GM12878 (cell line): ENCODE results near the gene C9orf50. TPM values are rescaled to one million over a fixed set of nuclear protein-coding genes. Genes with fewer than 3 reads are reported as not detected.

ENCODE experiments used
- ATAC-seq: fragments of 200-7000 bp; cut with Tn5 transposase; 3 replicates; pipeline ENCODE4 v1.9.1; 2020; ENCODE audit warnings: mild to moderate bottlenecking, moderate library complexity
- BruUV-seq: library from RNA; stranded (reverse); fragments of 400-500 nt; replicated peaks from 2 replicates; lab custom pipeline; 2021; lab: Mats Ljungman, UMichigan
- CTCF ChIA-PET: fragments of 300-600 bp; sonication (Branson Sonifier 250); formaldehyde crosslinking; extraction: SDS; loops from one replicate; lab custom pipeline; 2021; ENCODE audit warnings: inconsistent platforms; lab: Yijun Ruan, JAX
- POLR2A ChIA-PET: fragments of 350-600 bp; formaldehyde crosslinking; extraction: SDS; loops from one replicate; lab custom pipeline; 2021; ENCODE audit warnings: inconsistent platforms; lab: Charles Lee
- RAD21 ChIA-PET: fragments of 300-600 bp; sonication (Branson Sonifier 250); formaldehyde crosslinking; loops from one replicate; lab custom pipeline; 2023; ENCODE audit warnings: antibody characterized with exemption; ENCODE audit not compliant: unreplicated experiment; lab: Charles Lee
- SMC1A ChIA-PET: fragments of 300-600 bp; sonication (Branson Sonifier 250); formaldehyde crosslinking; loops from one replicate; lab custom pipeline; 2023; ENCODE audit not compliant: unreplicated experiment, uncharacterized antibody; lab: Charles Lee
- DNase-seq: peaks from one replicate; pipeline ENCODE4 v3.0.0-alpha.2; 2011; ENCODE audit warnings: low read depth, low spot score
- FAIRE-seq: peaks from 3 replicates; lab custom pipeline; 2011; peaks lifted over from hg19 to GRCh38; lab: Jason Lieb, UNC
- H2AFZ ChIP-seq: 2 replicates; pipeline ENCODE4 v1.6.0; 2011; ENCODE audit warnings: low read depth, low read length, control low read depth; ENCODE audit not compliant: control insufficient read depth
- H3K27ac ChIP-seq: 2 replicates; pipeline ENCODE4 v1.5.1; 2011; ENCODE audit warnings: control low read depth; ENCODE audit not compliant: control insufficient read depth, insufficient read depth
- H3K27me3 ChIP-seq, 2 experiments: replicated peaks in 1 of 2; 2 replicates each; pipeline versions ENCODE4 v1.6.0 to v1.6.1; 2011; ENCODE audit warnings: low read length in 1 of 2; ENCODE audit not compliant: control insufficient read depth in 2 of 2, insufficient read depth in 2 of 2
- H3K36me3 ChIP-seq, 2 experiments: 2 replicates each; pipeline ENCODE4 v1.5.1; 2011; ENCODE audit warnings: low read length in 1 of 2; ENCODE audit not compliant: control insufficient read depth in 2 of 2, insufficient read depth in 2 of 2
- H3K4me1 ChIP-seq: 2 replicates; pipeline ENCODE4 v1.6.1; 2011; ENCODE audit warnings: mild to moderate bottlenecking, low read length, moderate library complexity, mixed read lengths; ENCODE audit not compliant: control insufficient read depth, insufficient read depth
- H3K4me2 ChIP-seq: 2 replicates; pipeline ENCODE4 v1.6.0; 2011; ENCODE audit warnings: control low read depth; ENCODE audit not compliant: control insufficient read depth, insufficient read depth
- H3K4me3 ChIP-seq: fragments of 200-600 bp; sonication (generic); 2 replicates; pipeline ENCODE4 v1.5.1; 2016
- H3K79me2 ChIP-seq: 2 replicates; pipeline ENCODE4 v1.6.0; 2011; ENCODE audit warnings: low read length; ENCODE audit not compliant: control insufficient read depth, insufficient read depth
- H3K9ac ChIP-seq: 2 replicates; pipeline ENCODE4 v1.8.0; 2011; ENCODE audit warnings: low read length, control low read depth, mixed read lengths; ENCODE audit not compliant: control insufficient read depth, insufficient read depth
- H3K9me3 ChIP-seq: replicated peaks from 3 replicates; pipeline ENCODE4 v1.5.1; 2011; ENCODE audit warnings: mild to moderate bottlenecking, low read length; ENCODE audit not compliant: control insufficient read depth, insufficient read depth
- H4K20me1 ChIP-seq: 2 replicates; pipeline ENCODE4 v1.6.0; 2011; ENCODE audit not compliant: control insufficient read depth, insufficient read depth
- CHD2 ChIP-seq: IDR thresholded peaks from 2 replicates; pipeline ENCODE4 v1.6.1; 2011; ENCODE audit warnings: low read depth, low read length, improper control_type of control experiment, borderline replicate concordance
- RCOR1 ChIP-seq: conservative IDR thresholded peaks from 2 replicates; pipeline ENCODE4 v1.6.1; 2012; ENCODE audit warnings: low read depth, low read length, improper control_type of control experiment
- WGBS: methylation state at CpG from one replicate; pipeline ENCODE4 v1.1.6; 2016; ENCODE audit warnings: low lambda C conversion rate; ENCODE audit not compliant: insufficient replicate concordance, insufficient coverage; ENCODE audit errors: missing lambda C conversion rate; 5-methylcytosine and 5-hydroxymethylcytosine counted together
- in situ Hi-C: fragments of 300-500 bp; cut with MboI; formaldehyde crosslinking; loops from 9 replicates; pipeline ENCODE4 v1.14.3; 2018; ENCODE audit warnings: mixed read lengths
- intact Hi-C: fragments of 100-400 bp; cut with micrococcal nuclease; formaldehyde crosslinking; loops from one replicate; pipeline ENCODE4 v1.14.2; 2022; ENCODE audit not compliant: unreplicated experiment
- polyA plus RNA-seq, 11 experiments: library from polyadenylated mRNA; depleted of rRNA in 4 of 11; unstranded in 6 of 11; stranded (reverse) in 5 of 11; fragments of >200 nt; fragmentation: Nextera tagmentation in 4 of 11; fragmentation: Illumina TruSeq in 1 of 11; extraction: Ambion mirVana in 4 of 11; extraction: Trizol in 1 of 11; gene quantifications; 1 replicate in 1 of 11; 2 replicates in 10 of 11; pipeline versions ENCODE4 v1.2.1 to v1.2.3, GENCODE V29; 2011 to 2016; ENCODE audit warnings: inconsistent platforms in 2 of 11, missing spikeins in 2 of 11, low read depth in 1 of 11
- total RNA-seq, 4 experiments: library from RNA; depleted of rRNA in 3 of 4; stranded (reverse); fragments of >200 nt in 3 of 4; fragmentation: Illumina TruSeq in 1 of 4; extraction: Trizol in 1 of 4; gene quantifications; 2 replicates each; pipeline versions ENCODE4 v1.2.1 to v1.2.3, GENCODE V29; 2013 to 2021
- TF ChIP-seq, protein P1 (sequence below): fragments of 450-650 bp; IDR thresholded peaks from 2 replicates; pipeline ENCODE4 v1.6.1; 2017; ENCODE audit warnings: mild to moderate bottlenecking, moderate library complexity

The C9orf50 gene
- total and polyA plus RNA-seq, 10 of the 15 experiments (the other 5 are each of a cell fraction or from before 2014, with no cell fraction given) = not detected

DNA sequence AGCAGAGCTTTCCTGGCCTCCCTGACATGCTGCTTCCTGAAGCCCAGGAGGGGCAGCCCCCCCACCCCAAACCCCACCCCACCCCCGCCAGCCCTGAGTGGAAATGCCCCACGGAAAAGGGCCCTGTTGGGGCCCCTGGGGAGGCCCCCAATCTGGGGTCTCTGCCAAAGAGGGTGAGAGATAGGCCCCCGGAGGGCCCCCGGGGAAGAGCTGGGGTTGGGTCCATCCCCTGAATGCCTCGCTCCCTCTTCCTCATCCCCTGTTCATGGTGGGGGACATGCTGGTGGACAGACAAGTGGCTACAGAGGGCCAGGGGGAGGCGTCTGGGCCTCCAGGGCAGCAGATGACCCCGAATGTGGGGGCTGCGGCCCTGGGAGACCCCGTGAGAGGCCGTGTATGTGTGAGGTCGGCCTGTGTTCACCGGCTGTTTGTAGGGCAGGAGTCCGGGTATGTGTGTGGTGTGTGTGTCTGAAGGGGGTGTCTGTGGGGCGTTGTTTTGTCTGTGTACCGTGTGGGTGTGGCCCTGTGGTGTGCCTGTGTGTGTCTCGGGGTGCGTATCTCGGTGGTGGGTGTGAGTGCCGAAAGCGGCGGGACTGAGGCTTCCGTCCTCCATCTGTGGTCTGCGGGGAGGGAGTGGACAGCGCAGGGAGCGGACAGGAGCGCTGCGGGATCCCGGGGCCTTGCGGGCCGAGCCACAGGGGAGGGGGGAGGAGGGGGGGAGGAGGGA is 11.3 kb downstream of the C9orf50 start (continued):
- TF ChIP-seq, protein P1, sequence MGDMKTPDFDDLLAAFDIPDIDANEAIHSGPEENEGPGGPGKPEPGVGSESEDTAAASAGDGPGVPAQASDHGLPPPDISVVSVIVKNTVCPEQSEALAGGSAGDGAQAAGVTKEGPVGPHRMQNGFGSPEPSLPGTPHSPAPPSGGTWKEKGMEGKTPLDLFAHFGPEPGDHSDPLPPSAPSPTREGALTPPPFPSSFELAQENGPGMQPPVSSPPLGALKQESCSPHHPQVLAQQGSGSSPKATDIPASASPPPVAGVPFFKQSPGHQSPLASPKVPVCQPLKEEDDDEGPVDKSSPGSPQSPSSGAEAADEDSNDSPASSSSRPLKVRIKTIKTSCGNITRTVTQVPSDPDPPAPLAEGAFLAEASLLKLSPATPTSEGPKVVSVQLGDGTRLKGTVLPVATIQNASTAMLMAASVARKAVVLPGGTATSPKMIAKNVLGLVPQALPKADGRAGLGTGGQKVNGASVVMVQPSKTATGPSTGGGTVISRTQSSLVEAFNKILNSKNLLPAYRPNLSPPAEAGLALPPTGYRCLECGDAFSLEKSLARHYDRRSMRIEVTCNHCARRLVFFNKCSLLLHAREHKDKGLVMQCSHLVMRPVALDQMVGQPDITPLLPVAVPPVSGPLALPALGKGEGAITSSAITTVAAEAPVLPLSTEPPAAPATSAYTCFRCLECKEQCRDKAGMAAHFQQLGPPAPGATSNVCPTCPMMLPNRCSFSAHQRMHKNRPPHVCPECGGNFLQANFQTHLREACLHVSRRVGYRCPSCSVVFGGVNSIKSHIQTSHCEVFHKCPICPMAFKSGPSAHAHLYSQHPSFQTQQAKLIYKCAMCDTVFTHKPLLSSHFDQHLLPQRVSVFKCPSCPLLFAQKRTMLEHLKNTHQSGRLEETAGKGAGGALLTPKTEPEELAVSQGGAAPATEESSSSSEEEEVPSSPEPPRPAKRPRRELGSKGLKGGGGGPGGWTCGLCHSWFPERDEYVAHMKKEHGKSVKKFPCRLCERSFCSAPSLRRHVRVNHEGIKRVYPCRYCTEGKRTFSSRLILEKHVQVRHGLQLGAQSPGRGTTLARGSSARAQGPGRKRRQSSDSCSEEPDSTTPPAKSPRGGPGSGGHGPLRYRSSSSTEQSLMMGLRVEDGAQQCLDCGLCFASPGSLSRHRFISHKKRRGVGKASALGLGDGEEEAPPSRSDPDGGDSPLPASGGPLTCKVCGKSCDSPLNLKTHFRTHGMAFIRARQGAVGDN = no peak

DNA sequence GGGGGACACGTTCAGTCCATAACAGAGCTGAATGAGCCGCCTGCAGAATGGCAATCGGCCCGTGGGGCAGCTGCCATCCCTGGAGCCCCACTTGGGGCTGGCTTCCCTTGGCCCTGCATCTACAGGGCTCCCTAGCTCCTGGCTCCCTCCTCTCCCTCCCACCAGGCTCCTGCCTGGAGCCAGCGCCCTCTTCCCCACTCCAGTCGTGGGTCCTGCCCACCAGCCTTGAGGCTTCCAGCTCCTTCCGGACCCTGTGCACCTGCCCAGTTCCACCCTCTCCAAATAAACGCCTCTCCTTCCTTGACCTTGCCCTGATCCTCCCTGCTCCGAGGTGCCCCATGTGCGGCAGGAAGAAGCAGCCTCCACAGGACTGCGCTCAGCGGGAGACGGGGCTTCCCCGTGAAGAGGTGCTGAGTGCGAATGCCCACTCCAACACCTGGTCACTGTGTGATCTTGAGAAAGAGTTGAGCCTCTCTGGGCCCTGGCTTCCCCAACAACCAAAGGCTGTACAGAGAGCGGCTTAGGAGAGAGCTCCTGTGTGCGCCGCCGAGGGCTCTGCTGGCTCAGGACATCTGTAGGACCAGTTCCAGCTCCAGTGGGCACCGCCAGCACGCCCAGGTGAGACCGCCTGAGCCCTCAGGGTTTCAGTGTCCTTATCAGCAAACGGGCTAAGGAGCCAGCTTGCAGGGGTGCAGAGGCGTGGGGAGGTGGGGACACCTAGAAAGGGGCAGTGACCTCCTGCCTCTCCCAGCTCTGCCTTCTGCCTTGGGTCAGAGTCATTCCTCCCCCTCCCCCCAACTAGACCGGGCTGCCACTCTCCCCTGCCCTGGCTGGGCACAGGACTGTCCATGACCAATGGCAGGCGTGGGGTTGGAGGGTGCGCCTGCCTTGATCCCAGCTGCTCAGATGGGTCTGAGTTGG is 12.1 kb downstream of the C9orf50 start:
- no peaks in the 10 kb centered on the region for H3K9me3 ChIP-seq
- H3K4me2 ChIP-seq = no peak overlapping the region
- H3K9ac ChIP-seq = no peak overlapping the region
- no peaks in the 10 kb centered on the region for H3K27me3 ChIP-seq
- ATAC-seq = no peak
- no peak overlapping the region for H2AFZ ChIP-seq
- H4K20me1 ChIP-seq = no peaks in the 10 kb centered on the region
- ChIA-PET CTCF (interaction anchor here (0.9 to 2.8 kb wide), 11 partner anchors 11 to 478 kb away, joined by 3 to 33 read pairs (median 5); partner anchors contain the start of genes IER5L and NTMT1), RAD21 (interaction anchor here (1.0 to 2.7 kb wide), 10 partner anchors 12 to 477 kb away, joined by 3 to 28 read pairs (median 6); partner anchors contain the start of gene IER5L), POLR2A (interaction anchor here (0.6 to 1.9 kb wide), 8 partner anchors 11 to 1084 kb away, joined by 3 to 9 read pairs (median 4); partner anchors contain the start of gene NTMT1), SMC1A (interaction anchor here (0.8 to 2.4 kb wide), 10 partner anchors 12 to 477 kb away, joined by 3 to 15 read pairs (median 4); no protein-coding TSS in a partner anchor)
- no peaks in the 10 kb centered on the region for H3K79me2 ChIP-seq
- H3K36me3 ChIP-seq = no peaks in the 10 kb centered on the region
- WGBS = 86% methylated on average over 26 of the region's 27 CpGs
- no peak overlapping the region for H3K27ac ChIP-seq
- in situ Hi-C loops = no loop called here
- intact Hi-C loops = loop anchor here (10.0 kb wide), 1 partner anchor 124 kb away; no protein-coding TSS in a partner anchor
- no peak for FAIRE-seq
- no TSS peak for BruUV-seq
- no peak overlapping the region for H3K4me3 ChIP-seq
- H3K4me1 ChIP-seq = peaks cover 8% of the 10 kb centered on the region
- TF ChIP-seq RCOR1 (no peak), CHD2 (no peak)
- no peak for DNase-seq
